Breast epithelium (tissue), 4 donors: Measurements from ENCODE around the gene C1orf232. TPM values are rescaled to one million over a fixed set of nuclear protein-coding genes. Genes with fewer than 3 reads are reported as not detected.
A peak's percentile ranks its signal among the peaks of the same experiment; 100 is the strongest.

ENCODE experiments used
- DNase-seq, 2 donors: peaks; one replicate each; pipeline ENCODE4 v3.0.0-alpha.2; 2019; ENCODE audit warnings: low spot score in 2 of 2
- H3K27ac ChIP-seq, 2 donors: fragments of 200-600 bp; sonication (generic) in 1 of 2; one replicate each; pipeline ENCODE4 v1.5.1; 2016 to 2019; ENCODE audit warnings: mild to moderate bottlenecking in 1 of 2
- H3K27me3 ChIP-seq, 2 donors: fragments of 200-600 bp; sonication (generic) in 1 of 2; one replicate each; pipeline versions ENCODE4 v1.5.1 to v1.6.0; 2017 to 2019; ENCODE audit warnings: control low read depth in 1 of 2, mild to moderate bottlenecking in 1 of 2
- H3K36me3 ChIP-seq: fragments of 200-600 bp; one replicate; pipeline ENCODE4 v1.5.1; 2019
- H3K4me1 ChIP-seq, 2 donors: fragments of 200-600 bp; sonication (generic); one replicate each; pipeline ENCODE4 v1.5.1; 2016 to 2019; ENCODE audit warnings: control low read depth in 1 of 2
- H3K4me3 ChIP-seq, 3 donors: fragments of 200-600 bp; sonication (generic); 1 replicate in 2 of 3; 2 replicates in 1 of 3; pipeline ENCODE4 v1.5.1; 2016 to 2019; ENCODE audit warnings: mild to moderate bottlenecking in 3 of 3, moderate library complexity in 2 of 3
- H3K9me3 ChIP-seq, 2 donors: fragments of 200-600 bp; sonication (generic) in 1 of 2; one replicate each; pipeline ENCODE4 v1.5.1; 2016 to 2019; ENCODE audit warnings: control low read depth in 1 of 2
- CTCF ChIP-seq, 3 donors: fragments of 450-650 bp; IDR thresholded peaks; one replicate each; pipeline ENCODE4 v1.5.1; 2016 to 2017; ENCODE audit warnings: antibody characterized with exemption in 3 of 3, mild to moderate bottlenecking in 3 of 3, moderate library complexity in 3 of 3
- POLR2A ChIP-seq: fragments of 450-650 bp; IDR thresholded peaks from one replicate; pipeline ENCODE4 v1.6.1; 2016; ENCODE audit warnings: antibody characterized with exemption, mild to moderate bottlenecking, moderate library complexity
- POLR2AphosphoS5 ChIP-seq, 3 donors: sonication (generic); formaldehyde crosslinking; IDR thresholded peaks; one replicate each; pipeline ENCODE4 v1.6.1; 2017; ENCODE audit warnings: antibody characterized with exemption in 3 of 3
- intact Hi-C: fragments of 100-400 bp; cut with DNase I; formaldehyde crosslinking; loops from one replicate; pipeline ENCODE4 v1.15.1; 2023; ENCODE audit warnings: low total_unique reads
- total RNA-seq, 3 donors: library from RNA; depleted of rRNA; stranded (reverse); fragments of >200 nt; gene quantifications; one replicate each; pipeline ENCODE4 v1.1.0, GENCODE V29; 2016

Gene C1orf232
- total RNA-seq, 3 donors from 2014 or later = not detected

GRCh38 chr1:26161415-26162219 is 7.1 kb downstream of the C1orf232 start:
- H3K36me3 ChIP-seq = no peaks in the 10 kb centered on the region
- intact Hi-C loops = loop anchor here (10.0 kb wide), 1 partner anchor 73 kb away; the partner anchor contains the start of gene CEP85
- H3K27me3 ChIP-seq = peaks cover 4 to 17% of the 10 kb centered on the region in 2 donors
- TF ChIP-seq POLR2A = no peak
- peak in 1 of 3 donors; percentile 19 for TF ChIP-seq CTCF (IDR thresholded peaks at IDR 0.05)
- H3K4me1 ChIP-seq = no peaks in the 10 kb centered on the region
- H3K27ac ChIP-seq = peak overlapping the region in 1 of 2 donors; percentile 44
- no peak for DNase-seq
- no peaks in the 10 kb centered on the region for H3K9me3 ChIP-seq
- H3K4me3 ChIP-seq = peak overlapping the region; percentile 48 to 68 (median 58)

- intact Hi-C loops = loop anchor here (10.0 kb wide), 1 partner anchor 74 kb away; the partner anchor contains the start of gene CEP85
Measured at GRCh38 chr1:26160527-26161414, 8.0 kb downstream of the C1orf232 start.

GRCh38 chr1:26159743-26160039 is 9.1 kb downstream of the C1orf232 start:
- Histone ChIP-seq H3K9me3 (no peaks in the 10 kb centered on the region), H3K27ac (no peak overlapping the region), H3K4me1 (no peaks in the 10 kb centered on the region), H3K27me3 (peaks cover 4 to 19% of the 10 kb centered on the region in 2 donors), H3K36me3 (no peaks in the 10 kb centered on the region), H3K4me3 (peak overlapping the region; percentile 48 to 58 (median 53))
- TF ChIP-seq CTCF (IDR thresholded peaks at IDR 0.05) (no peak), POLR2AphosphoS5 (IDR thresholded peaks at IDR 0.05) (no peak), POLR2A (no peak)
- peak in 1 of 2 donors; percentile 20 for DNase-seq
- intact Hi-C loops = loop anchor here (10.0 kb wide), 2 partner anchors 55 to 75 kb away; partner anchors contain the start of gene CEP85

More at GRCh38 chr1:26160527-26161414, 8.0 kb downstream of the C1orf232 start:
- Histone ChIP-seq H3K9me3 (no peaks in the 10 kb centered on the region), H3K4me1 (no peaks in the 10 kb centered on the region), H3K27ac (no peak overlapping the region), H3K4me3 (peak overlapping the region; percentile 48 to 68 (median 58)), H3K36me3 (no peaks in the 10 kb centered on the region), H3K27me3 (peaks cover 4 to 19% of the 10 kb centered on the region in 2 donors)
- DNase-seq = no peak
- TF ChIP-seq POLR2A = no peak
- no peak for TF ChIP-seq CTCF (IDR thresholded peaks at IDR 0.05)
- TF ChIP-seq POLR2AphosphoS5 (IDR thresholded peaks at IDR 0.05) = no peak

GRCh38 chr1:26158908-26159742 is 9.6 kb downstream of the C1orf232 start, which contains the start of gene FAM110D:
FAM110D (plus strand) TSS chr1:26159079; CDS start chr1:26161292, 2,213 bp downstream.
- peaks cover 4 to 19% of the 10 kb centered on the region in 2 donors for H3K27me3 ChIP-seq
- intact Hi-C loops = loop anchor here (10.0 kb wide), 1 partner anchor 54 kb away; no protein-coding TSS in a partner anchor
- H3K4me1 ChIP-seq = no peaks in the 10 kb centered on the region
- peak within 1 kb of the TSS in 1 of 2 donors; percentile 38 for H3K27ac ChIP-seq
- peak within 1 kb of the TSS; percentile 48 to 58 (median 53) for H3K4me3 ChIP-seq
- H3K36me3 ChIP-seq = no peaks in the 10 kb centered on the region
- peak in 1 of 2 donors; percentile 45 for DNase-seq
- no peaks in the 10 kb centered on the region for H3K9me3 ChIP-seq
- no peak for TF ChIP-seq CTCF (IDR thresholded peaks at IDR 0.05)
- no peak for TF ChIP-seq POLR2AphosphoS5 (IDR thresholded peaks at IDR 0.05)
- TF ChIP-seq POLR2A = no peak
